GM23248 (cell line): ENCODE data around the gene RECQL. TPM values are rescaled to one million over a fixed set of nuclear protein-coding genes. Genes with fewer than 3 reads are reported as not detected.

Source experiments
- polyA plus RNA-seq: library from polyadenylated mRNA; unstranded; fragments of >200 nt; fragmentation: Nextera tagmentation; extraction: Ambion mirVana; gene quantifications from 2 replicates; pipeline ENCODE4 v1.2.1, GENCODE V29; 2016
- total RNA-seq: library from RNA; depleted of rRNA; stranded (reverse); fragments of >200 nt; shearing (Covaris generic); gene quantifications from 2 replicates; pipeline ENCODE4 v1.2.3, GENCODE V29; 2014; rRNA removed

The RECQL gene
- total and polyA plus RNA-seq, 2 experiments from 2014 or later, result 80.3 to 102 TPM

Other genes starting within 250 kb of the RECQL start
- not detected in 2 replicates for gene SLCO1A2, start 166.7 kb downstream of the RECQL start, total RNA-seq
- not detected in 2 replicates for gene SLCO1A2, start 166.7 kb downstream of the RECQL start, polyA plus RNA-seq
- not detected in 2 replicates for gene IAPP, start 128.7 kb downstream of the RECQL start, total RNA-seq
- gene IAPP, start 128.7 kb downstream of the RECQL start, polyA plus RNA-seq, result not detected in 2 replicates
- 13.4 and 15.7 TPM in 2 replicates for gene PYROXD1, start 64.0 kb downstream of the RECQL start, total RNA-seq
- gene PYROXD1, start 64.0 kb downstream of the RECQL start, polyA plus RNA-seq, result 22.5 and 23.2 TPM in 2 replicates
- 73.0 and 73.3 TPM in 2 replicates for gene GOLT1B, start 154 bp upstream of the RECQL start, total RNA-seq
- 105 and 108 TPM in 2 replicates for gene GOLT1B, start 154 bp upstream of the RECQL start, polyA plus RNA-seq
- gene SPX, start 24.7 kb upstream of the RECQL start, total RNA-seq, result 0.63 and 1.2 TPM in 2 replicates
- gene SPX, start 24.7 kb upstream of the RECQL start, polyA plus RNA-seq, result 0.24 and 0.37 TPM in 2 replicates
- not detected in 2 replicates for gene GYS2, start 103.2 kb upstream of the RECQL start, total RNA-seq
- gene GYS2, start 103.2 kb upstream of the RECQL start, polyA plus RNA-seq, result 0.08 TPM in 1 of 2 replicates, not detected in the other
- gene LDHB, start 156.2 kb upstream of the RECQL start, total RNA-seq, result 464 and 478 TPM in 2 replicates
- 497 and 508 TPM in 2 replicates for gene LDHB, start 156.2 kb upstream of the RECQL start, polyA plus RNA-seq